NCI-H460 (cell line): ENCODE measurements around the gene GAMT. TPM values are rescaled to one million over a fixed set of nuclear protein-coding genes. Genes with fewer than 3 reads are reported as not detected.

ENCODE experiments used
- DNase-seq: peaks from one replicate; pipeline ENCODE4 v3.0.0-alpha.2; 2016; ENCODE audit warnings: low read depth; ENCODE audit errors: extremely low read depth
- total RNA-seq: library from RNA; depleted of rRNA; stranded (reverse); fragments of >200 nt; shearing (Covaris generic); gene quantifications from 2 replicates; pipeline ENCODE4 v1.2.3, GENCODE V29; 2014; rRNA removed

Gene GAMT
- total RNA-seq, 1 experiment from 2014 or later, result 10.3 TPM

GRCh38 chr19:1350867-1351266 is 50.5 kb downstream of the GAMT start:
- no peak for DNase-seq

- DNase-seq, result no peak
Observed at GRCh38 chr19:1349211-1349610, 52.1 kb downstream of the GAMT start.

Other genes with a start within 250 kb of the GAMT start
- 27.7 and 28.0 TPM in 2 replicates for gene SBNO2, start 227.3 kb downstream of the GAMT start, total RNA-seq
- 25.5 and 28.7 TPM in 2 replicates for gene STK11, start 195.8 kb downstream of the GAMT start, total RNA-seq
- gene CBARP, start 163.5 kb downstream of the GAMT start, total RNA-seq, result 1.8 and 3.1 TPM in 2 replicates
- 37.2 and 37.8 TPM in 2 replicates for gene ATP5F1D, start 159.8 kb downstream of the GAMT start, total RNA-seq
- gene MIDN, start 153.0 kb downstream of the GAMT start, total RNA-seq, result 16.5 and 21.4 TPM in 2 replicates
- gene CIRBP, start 132.2 kb downstream of the GAMT start, total RNA-seq, result 134 and 148 TPM in 2 replicates
- 42.7 and 59.3 TPM in 2 replicates for gene FAM174C, start 126.0 kb downstream of the GAMT start, total RNA-seq
- 0.62 TPM in 1 of 2 replicates, not detected in the other for gene EFNA2, start 115.7 kb downstream of the GAMT start, total RNA-seq
- 52.3 and 78.2 TPM in 2 replicates for gene NDUFS7, start 17.6 kb downstream of the GAMT start, total RNA-seq
- gene DAZAP1, start 6.0 kb upstream of the GAMT start, total RNA-seq, result 101 and 122 TPM in 2 replicates
- 1,189 and 1,346 TPM in 2 replicates for gene RPS15, start 36.9 kb upstream of the GAMT start, total RNA-seq
- 0.02 TPM in 1 of 2 replicates, not detected in the other for gene APC2, start 48.6 kb upstream of the GAMT start, total RNA-seq
- 21.0 and 28.9 TPM in 2 replicates for gene C19orf25, start 77.7 kb upstream of the GAMT start, total RNA-seq
- 0.79 and 2.7 TPM in 2 replicates for gene PCSK4, start 88.8 kb upstream of the GAMT start, total RNA-seq
- 0.79 and 0.92 TPM in 2 replicates for gene REEP6, start 89.6 kb upstream of the GAMT start, total RNA-seq
- gene ADAMTSL5, start 111.5 kb upstream of the GAMT start, total RNA-seq, result 0.57 and 1.0 TPM in 2 replicates
- 0.05 TPM in 1 of 2 replicates, not detected in the other for gene PLK5, start 122.5 kb upstream of the GAMT start, total RNA-seq
- gene MEX3D, start 166.8 kb upstream of the GAMT start, total RNA-seq, result 11.5 and 16.9 TPM in 2 replicates
- 70.8 and 77.2 TPM in 2 replicates for gene MBD3, start 191.3 kb upstream of the GAMT start, total RNA-seq
- 83.7 and 102 TPM in 2 replicates for gene UQCR11, start 203.9 kb upstream of the GAMT start, total RNA-seq